ENCODE data around the gene ADAMTS12.

DNA sequence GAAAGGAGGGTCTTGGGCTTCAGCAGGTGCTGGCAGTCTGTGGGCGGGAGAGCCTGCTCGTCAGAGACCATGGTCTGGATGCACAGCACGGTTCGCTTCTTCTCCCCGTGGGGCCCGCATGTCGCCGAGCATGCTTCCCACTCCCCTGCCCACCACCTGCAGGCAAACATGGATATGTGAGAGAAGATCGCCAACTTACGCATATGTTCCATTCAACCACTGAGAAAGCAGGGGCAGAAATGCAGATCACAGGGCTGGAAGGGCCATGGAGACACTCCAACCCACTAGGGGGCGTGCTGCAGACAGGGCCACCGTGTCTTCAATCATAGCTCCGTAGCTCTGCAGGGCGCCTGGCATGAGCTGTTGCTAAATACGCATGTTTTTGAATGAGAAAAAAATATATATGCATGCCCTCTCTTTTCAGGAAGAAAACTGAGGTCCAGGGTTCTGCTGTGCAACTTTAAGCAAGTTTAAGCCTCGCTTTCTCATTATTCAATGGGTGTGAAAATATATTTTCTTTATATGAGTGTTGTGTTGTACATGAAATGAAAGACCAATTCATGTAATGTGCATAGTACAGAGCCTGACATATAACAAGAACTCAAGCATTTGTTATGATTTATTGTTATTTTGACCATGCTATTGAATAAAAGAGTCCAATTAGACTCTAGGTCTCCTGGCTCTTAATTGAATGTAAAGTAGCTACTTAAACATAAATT is 303.0 kb downstream of the ADAMTS12 start:
- TF ChIP-seq EZH2 (IDR thresholded peaks at IDR 0.05; ENCODE audit: insufficient read depth, poor library complexity, severe bottlenecking) = no peak
- no peak for TF ChIP-seq EZH2phosphoT487 (IDR thresholded peaks at IDR 0.05; ENCODE audit: insufficient read depth, low read depth)

Data from GM23248 (cell line).